ENCODE measurements around the gene EBF3. TPM values are rescaled to one million over a fixed set of nuclear protein-coding genes. Genes with fewer than 3 reads are reported as not detected.
A peak's percentile ranks its signal among the peaks of the same experiment; 100 is the strongest.

EBF3 gene
- total RNA-seq, 1 donor: 31.8 TPM

DNA sequence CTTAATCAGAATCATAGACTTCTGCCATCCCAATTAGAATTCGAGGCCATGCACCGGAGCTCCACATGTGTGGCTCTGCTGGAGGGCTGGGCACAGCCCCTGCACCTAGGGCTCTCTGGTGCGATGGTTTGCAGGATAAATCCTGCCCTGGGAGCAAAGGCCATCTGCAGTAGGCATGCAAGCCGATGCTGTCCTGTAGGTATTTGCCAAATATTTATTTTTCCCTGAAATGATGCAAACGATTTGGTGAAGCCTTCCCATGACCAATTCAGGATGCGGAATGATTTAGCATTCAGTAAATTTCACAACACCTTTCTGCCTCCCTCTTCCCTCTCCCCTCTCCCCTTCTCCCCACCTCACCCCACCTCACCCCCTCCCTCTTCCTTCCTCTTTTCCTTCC, 170.6 kb downstream of the EBF3 start:
- H3K27me3 ChIP-seq (ENCODE audit: insufficient read depth, low read length): no peaks in the 10 kb centered on the region
- no peak overlapping the region for H3K27ac ChIP-seq (ENCODE audit: low read depth, low read length)
- peaks cover 8% of the 10 kb centered on the region for H3K4me1 ChIP-seq (ENCODE audit: insufficient read depth, low read length)
- H4K20me1 ChIP-seq (ENCODE audit: insufficient read depth, low read length): no peaks in the 10 kb centered on the region
- no peaks in the 10 kb centered on the region for H3K9me3 ChIP-seq (ENCODE audit: low read depth, low read length)
- no peak overlapping the region for H2AFZ ChIP-seq (ENCODE audit: low read length)
- no peak for DNase-seq (ENCODE audit: insufficient read length, low spot score, missing footprints)
- no peak overlapping the region for H3K4me3 ChIP-seq (ENCODE audit: insufficient read depth, low read length)
- H3K4me2 ChIP-seq (ENCODE audit: insufficient read depth, low read length): no peak overlapping the region
- H3K79me2 ChIP-seq (ENCODE audit: insufficient read depth, low read length): no peaks in the 10 kb centered on the region
- no peaks in the 10 kb centered on the region for H3K36me3 ChIP-seq (ENCODE audit: insufficient read depth, low read length)
- TF ChIP-seq, protein P1, sequence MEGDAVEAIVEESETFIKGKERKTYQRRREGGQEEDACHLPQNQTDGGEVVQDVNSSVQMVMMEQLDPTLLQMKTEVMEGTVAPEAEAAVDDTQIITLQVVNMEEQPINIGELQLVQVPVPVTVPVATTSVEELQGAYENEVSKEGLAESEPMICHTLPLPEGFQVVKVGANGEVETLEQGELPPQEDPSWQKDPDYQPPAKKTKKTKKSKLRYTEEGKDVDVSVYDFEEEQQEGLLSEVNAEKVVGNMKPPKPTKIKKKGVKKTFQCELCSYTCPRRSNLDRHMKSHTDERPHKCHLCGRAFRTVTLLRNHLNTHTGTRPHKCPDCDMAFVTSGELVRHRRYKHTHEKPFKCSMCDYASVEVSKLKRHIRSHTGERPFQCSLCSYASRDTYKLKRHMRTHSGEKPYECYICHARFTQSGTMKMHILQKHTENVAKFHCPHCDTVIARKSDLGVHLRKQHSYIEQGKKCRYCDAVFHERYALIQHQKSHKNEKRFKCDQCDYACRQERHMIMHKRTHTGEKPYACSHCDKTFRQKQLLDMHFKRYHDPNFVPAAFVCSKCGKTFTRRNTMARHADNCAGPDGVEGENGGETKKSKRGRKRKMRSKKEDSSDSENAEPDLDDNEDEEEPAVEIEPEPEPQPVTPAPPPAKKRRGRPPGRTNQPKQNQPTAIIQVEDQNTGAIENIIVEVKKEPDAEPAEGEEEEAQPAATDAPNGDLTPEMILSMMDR (IDR thresholded peaks at IDR 0.05; ENCODE audit: extremely low read depth, low read depth, low read length): no peak

DNA sequence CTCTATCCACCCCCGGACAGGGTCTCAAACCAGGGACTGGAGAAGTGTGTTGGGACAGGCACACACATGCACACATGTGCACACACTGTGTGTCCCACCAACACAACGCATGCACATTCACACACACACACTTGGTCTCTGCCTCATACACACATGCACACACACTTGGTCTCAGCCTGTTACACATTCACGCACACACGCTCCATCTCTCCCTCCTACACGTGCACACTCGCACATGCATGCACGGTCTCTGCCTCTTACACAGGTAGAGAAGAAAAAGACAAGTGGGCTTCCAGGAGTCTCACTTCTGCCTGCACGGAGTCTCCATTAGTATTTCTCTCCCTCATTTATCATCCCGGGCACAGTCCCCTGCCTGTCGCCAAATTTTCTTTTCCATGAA, 171.2 kb downstream of the EBF3 start:
- peaks cover 8% of the 10 kb centered on the region for H3K4me1 ChIP-seq (ENCODE audit: insufficient read depth, low read length)
- no peak overlapping the region for H3K4me2 ChIP-seq (ENCODE audit: insufficient read depth, low read length)
- no peaks in the 10 kb centered on the region for H3K79me2 ChIP-seq (ENCODE audit: insufficient read depth, low read length)
- DNase-seq (ENCODE audit: insufficient read length, low spot score, missing footprints): peak; percentile 9
- no peaks in the 10 kb centered on the region for H3K27me3 ChIP-seq (ENCODE audit: insufficient read depth, low read length)
- H2AFZ ChIP-seq (ENCODE audit: low read length): no peak overlapping the region
- no peak overlapping the region for H3K4me3 ChIP-seq (ENCODE audit: insufficient read depth, low read length)
- TF ChIP-seq, protein P1 (IDR thresholded peaks at IDR 0.05; ENCODE audit: extremely low read depth, low read depth, low read length): no peak
- H4K20me1 ChIP-seq (ENCODE audit: insufficient read depth, low read length): no peaks in the 10 kb centered on the region
- no peak overlapping the region for H3K27ac ChIP-seq (ENCODE audit: low read depth, low read length)
- H3K36me3 ChIP-seq (ENCODE audit: insufficient read depth, low read length): no peaks in the 10 kb centered on the region
- no peaks in the 10 kb centered on the region for H3K9me3 ChIP-seq (ENCODE audit: low read depth, low read length)

DNA sequence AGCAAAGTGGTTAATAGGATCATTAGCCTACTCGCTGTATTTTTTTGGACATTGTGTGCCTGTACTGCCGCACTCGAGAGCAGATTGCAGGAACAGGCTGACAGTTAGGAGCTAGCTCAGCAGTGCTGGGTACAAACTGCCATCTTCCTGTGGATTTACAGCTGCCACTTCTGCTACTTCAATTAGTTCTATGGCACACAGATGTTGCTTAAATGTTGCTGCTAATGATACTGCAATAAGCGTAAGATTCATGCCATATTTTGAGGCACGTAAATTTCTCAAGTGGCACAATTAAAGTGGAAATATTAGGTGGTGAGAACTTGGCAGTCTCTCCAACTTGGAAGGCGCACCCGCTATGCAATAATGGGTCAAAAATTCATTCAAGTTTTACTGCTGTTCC, 171.9 kb downstream of the EBF3 start:
- Histone ChIP-seq H3K4me2 (ENCODE audit: insufficient read depth, low read length) (no peak overlapping the region), H3K27ac (ENCODE audit: low read depth, low read length) (no peak overlapping the region), H4K20me1 (ENCODE audit: insufficient read depth, low read length) (no peaks in the 10 kb centered on the region), H3K9me3 (ENCODE audit: low read depth, low read length) (no peaks in the 10 kb centered on the region), H2AFZ (ENCODE audit: low read length) (no peak overlapping the region), H3K4me1 (ENCODE audit: insufficient read depth, low read length) (peaks cover 8% of the 10 kb centered on the region), H3K4me3 (ENCODE audit: insufficient read depth, low read length) (no peak overlapping the region), H3K27me3 (ENCODE audit: insufficient read depth, low read length) (no peaks in the 10 kb centered on the region), H3K36me3 (ENCODE audit: insufficient read depth, low read length) (no peaks in the 10 kb centered on the region), H3K79me2 (ENCODE audit: insufficient read depth, low read length) (no peaks in the 10 kb centered on the region)
- DNase-seq (ENCODE audit: insufficient read length, low spot score, missing footprints): no peak
- TF ChIP-seq, protein P1 (IDR thresholded peaks at IDR 0.05; ENCODE audit: extremely low read depth, low read depth, low read length): no peak

DNA sequence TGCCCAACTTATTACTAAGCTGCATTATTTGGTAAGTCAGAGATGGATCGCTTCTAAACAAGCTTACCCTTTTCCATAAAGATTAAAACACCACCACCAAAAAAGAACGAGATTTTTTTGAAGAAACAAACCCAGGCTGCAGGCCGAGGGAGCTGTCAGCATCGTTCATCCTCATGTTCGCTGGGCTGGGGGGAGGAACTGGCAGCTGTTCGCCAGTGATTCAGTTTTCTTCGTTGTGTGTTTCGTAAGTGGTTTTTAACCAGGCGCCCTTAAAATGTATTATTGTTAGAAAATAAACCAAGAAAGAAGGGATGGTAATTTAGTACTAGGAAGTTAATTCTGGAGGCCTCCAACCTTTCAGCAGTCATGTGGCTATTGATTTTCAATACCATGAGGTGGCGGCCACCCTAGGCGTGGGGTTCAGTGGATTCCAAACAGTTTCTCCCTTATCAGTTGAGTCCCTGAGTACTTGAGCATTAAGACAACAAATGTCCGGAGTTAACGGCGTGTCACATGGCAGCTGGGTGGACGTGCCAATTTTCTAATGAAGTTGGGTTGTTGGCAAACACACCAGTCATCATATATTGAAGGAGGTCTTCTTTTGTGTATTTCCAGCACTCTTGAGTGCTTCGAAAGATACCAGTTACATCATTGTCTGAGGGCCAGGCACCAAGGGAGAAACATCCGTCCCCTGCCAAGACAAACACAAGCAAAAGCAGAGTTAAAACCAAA, 173.2 kb downstream of the EBF3 start:
- H3K36me3 ChIP-seq (ENCODE audit: insufficient read depth, low read length): no peaks in the 10 kb centered on the region

More for the DNA sequence above, 173.2 kb downstream of the EBF3 start:
- peak; percentile 90 for DNase-seq (ENCODE audit: insufficient read length, low spot score, missing footprints)
- Histone ChIP-seq H3K27ac (ENCODE audit: low read depth, low read length) (no peak overlapping the region), H3K27me3 (ENCODE audit: insufficient read depth, low read length) (no peaks in the 10 kb centered on the region), H3K4me1 (ENCODE audit: insufficient read depth, low read length) (peaks cover 8% of the 10 kb centered on the region), H4K20me1 (ENCODE audit: insufficient read depth, low read length) (no peaks in the 10 kb centered on the region), H3K4me2 (ENCODE audit: insufficient read depth, low read length) (peak overlapping the region; percentile 65), H3K79me2 (ENCODE audit: insufficient read depth, low read length) (no peaks in the 10 kb centered on the region), H3K9me3 (ENCODE audit: low read depth, low read length) (no peaks in the 10 kb centered on the region), H3K4me3 (ENCODE audit: insufficient read depth, low read length) (no peak overlapping the region), H2AFZ (ENCODE audit: low read length) (no peak overlapping the region)
- TF ChIP-seq, protein P1 (IDR thresholded peaks at IDR 0.05; ENCODE audit: extremely low read depth, low read depth, low read length): no peak

All from osteoblast (primary cell).